EL (cell line): ENCODE results near the gene ABTB1.
A peak's percentile ranks its signal among the peaks of the same experiment; 100 is the strongest.
"Not testable (repeated sequence)": the region's sequence is repeated elsewhere in the genome, so short reads cannot be mapped to it uniquely, and the experiment has no call there.

Experiments used
- DNase-seq: peaks from one replicate; pipeline ENCODE4 v3.0.0-alpha.2; 2016

The ABTB1 gene

DNA sequence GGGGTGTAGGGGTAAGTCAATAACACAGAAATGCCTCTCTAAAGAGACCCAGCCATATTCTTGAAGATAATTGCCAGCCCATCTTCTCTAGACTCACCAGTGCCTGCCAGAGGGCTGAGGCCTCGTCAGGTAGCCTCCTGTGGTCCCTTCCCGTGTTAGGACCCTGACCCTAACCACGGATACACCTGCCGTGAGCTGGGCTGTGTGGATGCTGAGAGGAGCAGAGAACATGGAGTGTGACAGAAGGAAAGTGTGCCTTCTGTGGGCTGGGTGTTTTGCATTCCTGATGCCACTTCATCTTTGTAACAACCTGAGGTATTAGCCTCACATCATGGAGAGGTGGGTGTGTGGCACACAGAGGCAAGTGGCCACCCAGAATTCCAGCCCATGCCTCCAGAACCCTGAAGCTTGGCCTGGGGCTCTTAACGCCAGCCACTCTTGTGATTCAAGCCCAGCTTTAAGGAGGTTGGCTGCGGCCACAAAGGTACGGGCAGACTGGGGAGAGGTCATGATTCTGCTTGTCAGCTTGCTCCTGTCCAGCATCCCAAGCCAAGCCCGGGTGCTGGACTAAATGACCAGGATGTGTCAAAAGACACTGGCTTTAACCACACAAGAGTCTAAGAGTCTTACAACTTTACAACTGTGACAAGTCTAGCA, 21.1 kb upstream of the ABTB1 start:
- no peak for DNase-seq

DNA sequence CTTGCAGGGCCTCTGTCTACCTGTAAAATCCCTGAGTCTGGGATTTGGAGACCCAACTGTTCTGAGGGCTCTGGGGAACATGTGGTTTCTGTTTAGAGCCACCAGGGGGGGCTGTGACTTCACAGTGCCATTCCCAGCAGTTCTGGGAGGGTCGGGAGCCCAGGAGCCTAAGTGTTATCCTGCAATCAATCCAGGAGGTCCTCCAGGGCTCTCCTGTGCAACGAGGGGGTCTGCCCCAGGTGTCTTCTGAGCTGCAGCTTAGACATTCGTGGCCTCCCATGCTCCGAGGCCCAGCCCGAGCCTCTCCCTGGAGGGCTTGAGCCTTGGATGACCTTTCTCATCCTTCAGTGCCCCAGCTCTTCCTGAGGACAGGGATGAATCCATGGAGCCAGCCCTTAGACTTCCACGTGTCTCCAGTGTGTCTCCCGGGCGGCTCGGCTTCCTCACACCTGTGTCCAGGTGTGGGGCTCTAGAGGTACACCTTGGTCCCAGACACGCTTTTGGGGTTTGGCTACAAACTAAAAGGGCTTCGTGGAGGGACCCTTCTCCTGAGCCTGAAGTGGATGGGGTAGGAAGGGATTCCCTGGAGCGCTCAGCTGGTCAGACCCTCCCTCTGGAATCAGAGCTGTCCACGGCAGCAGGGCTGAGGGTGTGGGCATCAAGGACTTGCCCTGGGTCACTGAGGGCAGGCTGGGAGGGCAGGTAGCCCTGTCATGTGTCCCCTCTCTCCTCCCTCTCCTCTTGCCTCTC, 20.3 kb upstream of the ABTB1 start:
- peak; percentile 65 for DNase-seq

DNA sequence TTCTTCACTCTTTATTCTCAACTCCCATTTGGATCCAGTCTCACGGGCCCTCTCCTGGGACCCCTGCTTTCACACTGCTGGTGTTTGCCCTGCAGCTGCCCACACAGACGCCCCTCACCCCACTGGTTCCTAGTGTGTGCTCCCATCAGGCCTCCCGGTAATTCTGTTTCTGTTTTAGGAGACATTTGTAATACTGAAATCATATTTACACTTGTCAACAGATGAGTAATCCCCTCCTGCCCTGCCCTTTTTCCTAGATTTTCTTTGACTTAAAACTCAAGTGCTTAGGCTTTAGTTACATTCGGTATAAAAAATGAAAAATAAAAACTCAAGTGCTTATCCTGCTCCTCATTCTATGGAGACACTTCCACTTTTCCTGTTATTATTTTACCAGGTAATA, 18.4 kb upstream of the ABTB1 start:
- no peak for DNase-seq

DNA sequence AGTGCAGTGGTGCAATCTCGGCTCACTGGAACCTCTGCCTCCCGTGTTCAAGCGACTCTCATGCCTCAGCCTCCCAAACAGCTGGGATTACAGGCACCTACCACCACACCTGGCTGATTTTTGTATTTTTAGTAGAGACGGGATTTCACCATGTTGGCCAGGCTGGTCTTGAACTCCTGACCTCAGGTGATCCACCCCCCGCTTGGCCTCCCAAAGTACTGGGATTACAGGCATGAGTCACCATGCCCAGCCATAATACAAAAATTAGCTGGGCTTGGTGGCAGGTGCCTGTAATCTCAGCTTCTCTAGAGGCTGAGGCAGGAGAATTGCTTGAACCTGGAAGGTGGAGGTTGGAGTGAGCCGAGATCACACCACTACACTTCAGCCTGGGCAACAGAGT, 17.8 kb upstream of the ABTB1 start:
- not testable (repeated sequence) for DNase-seq

DNA sequence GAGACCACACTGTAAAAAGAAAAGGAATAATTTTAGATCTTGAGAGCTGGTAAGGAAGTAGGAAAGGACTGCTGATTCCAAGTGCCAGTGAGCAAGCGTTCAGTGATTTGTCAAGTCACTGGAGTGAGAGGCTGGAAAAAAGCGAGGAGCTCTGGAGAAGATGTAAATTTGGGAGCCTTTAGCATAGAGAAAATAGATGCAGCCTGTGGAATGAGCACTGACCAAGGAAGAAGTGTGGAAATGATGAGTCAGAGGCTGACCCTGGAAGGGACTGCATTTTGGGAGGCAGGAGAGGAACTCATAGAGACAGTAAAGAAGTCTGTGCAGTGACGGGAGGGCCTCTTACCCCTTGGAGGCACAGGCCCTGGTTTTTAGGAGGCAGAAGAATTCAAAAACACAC, 17.1 kb upstream of the ABTB1 start:
- DNase-seq: peak; percentile 72

DNA sequence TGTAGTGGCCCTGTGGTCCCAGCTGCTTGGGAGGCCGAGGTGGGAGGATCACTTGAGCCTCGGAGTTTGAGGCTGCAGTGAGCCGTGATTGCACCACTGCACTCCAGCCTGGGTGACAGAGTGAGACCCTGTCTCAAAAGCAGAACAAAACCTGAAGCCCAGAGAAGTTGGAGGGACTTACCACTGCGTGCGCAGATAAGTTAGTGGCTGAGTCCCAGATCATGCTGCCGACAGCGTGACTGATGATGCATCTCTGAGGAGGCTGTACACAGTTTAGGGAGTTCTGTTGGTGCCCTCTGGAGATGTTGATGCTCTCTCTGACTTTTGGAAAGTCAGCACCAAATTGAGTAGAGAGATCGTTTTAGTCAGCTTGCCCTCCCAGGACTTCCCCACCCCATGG, 15.8 kb upstream of the ABTB1 start:
- no peak for DNase-seq

DNA sequence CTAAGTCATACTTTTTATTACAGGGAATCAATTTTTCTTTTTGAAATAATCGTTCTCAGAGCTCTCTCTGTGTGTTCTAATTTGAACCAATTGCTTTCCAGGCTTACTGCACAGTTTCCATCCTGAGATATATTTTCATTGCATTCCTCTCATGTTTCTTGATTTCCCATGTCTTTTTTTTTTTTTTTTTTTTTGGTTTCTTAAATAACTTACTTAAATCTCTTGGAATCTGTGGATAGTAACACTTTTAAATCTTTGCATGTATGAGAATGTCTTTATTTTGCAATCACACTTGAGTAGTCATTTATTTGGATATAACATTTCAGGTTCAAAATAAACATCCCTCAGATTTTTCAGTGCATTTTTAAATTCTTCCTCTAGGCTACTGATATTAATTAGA, 14.5 kb upstream of the ABTB1 start:
- DNase-seq: no peak

DNA sequence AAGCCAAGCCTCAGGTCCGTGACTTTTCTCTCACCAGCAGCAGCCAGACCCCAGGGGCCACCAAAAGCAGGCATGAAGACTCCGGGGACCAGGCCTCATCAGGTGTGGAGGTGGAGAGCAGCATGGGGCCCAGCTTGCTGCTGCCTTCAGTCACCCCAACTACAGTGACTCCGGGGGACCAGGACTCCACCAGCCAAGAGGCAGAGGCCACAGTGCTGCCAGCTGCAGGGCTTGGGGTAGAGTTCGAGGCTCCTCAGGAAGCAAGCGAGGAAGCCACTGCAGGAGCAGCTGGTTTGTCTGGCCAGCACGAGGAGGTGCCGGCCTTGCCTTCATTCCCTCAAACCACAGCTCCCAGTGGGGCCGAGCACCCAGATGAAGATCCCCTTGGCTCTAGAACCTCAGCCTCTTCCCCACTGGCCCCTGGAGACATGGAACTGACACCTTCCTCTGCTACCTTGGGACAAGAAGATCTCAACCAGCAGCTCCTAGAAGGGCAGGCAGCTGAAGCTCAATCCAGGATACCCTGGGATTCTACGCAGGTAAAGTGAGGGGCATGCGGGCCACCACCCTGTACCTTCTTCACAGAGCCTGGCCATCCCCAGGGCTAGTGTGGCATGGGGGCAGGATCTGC, 12.0 kb upstream of the ABTB1 start:
- DNase-seq: no peak

DNA sequence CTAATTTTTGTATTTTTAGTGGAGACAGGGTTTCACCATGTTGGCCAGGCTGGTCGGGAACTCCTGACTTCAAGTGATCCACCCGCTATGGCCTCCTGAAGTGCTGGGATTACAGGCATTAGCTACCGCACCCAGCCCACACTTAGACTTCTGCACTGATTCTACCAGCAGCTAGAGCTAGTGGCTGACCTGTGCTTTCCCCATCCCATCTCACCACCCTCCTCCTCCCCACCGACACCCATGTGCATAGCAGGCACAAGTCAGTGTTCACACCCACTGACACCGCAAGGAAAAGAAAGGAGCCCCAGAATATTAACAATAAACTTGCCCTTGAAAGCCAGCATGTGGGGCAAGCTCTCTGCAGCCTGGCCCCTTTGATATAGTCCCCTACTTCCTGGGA, 11.2 kb upstream of the ABTB1 start:
- DNase-seq: no peak

DNA sequence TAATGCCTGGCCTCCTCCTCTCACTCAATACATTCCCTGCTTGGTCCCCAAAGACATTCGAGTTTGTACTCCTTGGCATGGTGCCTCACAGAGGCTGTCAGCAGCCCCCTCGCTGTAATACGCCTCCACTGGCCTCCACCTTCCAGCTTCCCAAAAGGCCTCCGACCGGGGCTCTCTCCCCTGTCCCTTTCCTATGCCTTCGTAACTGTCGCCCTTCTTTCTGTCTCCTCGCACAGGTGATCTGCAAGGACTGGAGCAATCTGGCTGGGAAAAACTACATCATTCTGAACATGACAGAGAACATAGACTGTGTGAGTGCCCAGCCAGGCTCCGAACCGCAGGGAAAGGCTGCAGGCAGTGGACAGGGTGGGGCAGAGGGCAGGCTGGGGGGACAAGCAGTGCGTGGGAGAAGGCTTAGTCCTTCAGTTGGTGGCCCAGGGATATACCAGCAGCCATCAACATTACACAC, 10.7 kb upstream of the ABTB1 start:
- DNase-seq: no peak

DNA sequence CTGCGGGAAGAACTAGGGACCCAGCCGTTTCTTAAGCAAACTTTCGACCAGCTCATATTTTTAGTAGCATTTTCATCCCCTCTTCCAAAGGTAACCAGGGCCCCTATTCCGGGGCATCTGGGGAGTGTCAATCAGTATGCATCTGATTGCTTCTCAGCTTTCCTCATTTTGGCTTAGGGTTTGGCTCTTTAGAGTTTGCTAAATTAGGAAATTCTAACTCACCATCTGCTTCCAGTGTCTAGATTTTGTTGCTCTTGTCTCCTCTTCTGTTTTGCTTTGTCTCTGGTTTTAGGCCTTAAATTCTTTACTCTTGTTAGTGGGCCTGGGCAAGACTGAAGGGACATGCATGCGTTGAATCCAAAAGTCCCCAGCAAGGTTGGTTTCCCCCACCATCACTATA, 9.6 kb upstream of the ABTB1 start:
- no peak for DNase-seq

DNA sequence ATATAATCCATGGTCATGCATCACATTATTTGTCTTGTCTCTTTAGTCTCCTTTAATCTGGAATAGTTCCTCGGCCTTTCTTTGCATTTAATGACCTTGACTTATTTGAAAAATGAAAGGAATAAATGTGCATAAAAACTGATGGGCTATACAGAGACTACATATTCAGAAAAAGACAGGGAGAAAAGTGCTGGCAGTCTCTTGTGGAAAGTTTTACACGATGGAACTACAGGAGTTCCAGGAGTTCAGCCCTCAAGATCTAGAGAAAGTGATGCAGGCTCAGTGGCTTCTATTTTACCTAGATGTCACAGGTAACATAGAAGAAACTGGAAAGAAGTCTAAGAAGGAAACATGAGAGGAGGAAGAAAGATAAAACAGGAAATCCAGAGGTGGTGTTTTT, 7.6 kb upstream of the ABTB1 start:
- DNase-seq: no peak

DNA sequence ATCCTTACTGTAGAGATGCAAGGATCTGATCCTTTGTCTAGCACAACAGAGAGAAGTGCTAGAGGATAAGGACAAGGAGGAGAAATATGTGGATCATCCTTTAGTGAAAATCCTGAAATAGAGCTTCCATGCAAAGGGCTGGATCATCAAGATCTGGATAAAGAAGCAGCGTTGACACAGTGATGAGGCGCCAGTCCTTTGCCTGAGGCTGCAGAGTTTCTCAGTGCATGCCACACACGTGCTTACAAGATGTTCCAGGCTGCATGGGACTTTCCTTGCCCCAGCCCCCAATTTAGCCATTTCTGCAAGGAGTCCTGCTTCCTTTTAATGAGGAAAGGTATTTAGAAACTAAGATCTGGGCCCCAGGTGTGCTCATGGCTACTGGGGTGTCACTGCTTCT, 7.2 kb upstream of the ABTB1 start:
- DNase-seq: peak; percentile 47

DNA sequence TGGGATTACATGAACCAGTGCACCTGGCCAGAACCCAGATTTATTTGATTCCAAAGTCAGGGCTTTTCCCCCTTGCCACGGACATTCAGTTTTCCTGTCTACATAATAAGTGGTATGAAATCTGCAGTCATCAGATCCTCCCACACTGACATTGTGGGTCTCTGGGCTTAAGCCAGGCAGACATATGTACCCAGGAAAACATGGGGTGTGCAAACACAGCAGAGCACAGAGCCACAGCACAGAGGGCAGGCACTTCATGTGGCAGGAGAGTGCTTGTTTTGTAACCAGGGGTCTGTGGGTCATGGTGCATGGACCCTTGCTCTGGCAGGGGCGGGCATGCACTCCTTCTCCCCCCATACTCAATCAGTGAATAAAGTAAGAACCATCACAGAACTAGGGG, 6.1 kb upstream of the ABTB1 start:
- no peak for DNase-seq

DNA sequence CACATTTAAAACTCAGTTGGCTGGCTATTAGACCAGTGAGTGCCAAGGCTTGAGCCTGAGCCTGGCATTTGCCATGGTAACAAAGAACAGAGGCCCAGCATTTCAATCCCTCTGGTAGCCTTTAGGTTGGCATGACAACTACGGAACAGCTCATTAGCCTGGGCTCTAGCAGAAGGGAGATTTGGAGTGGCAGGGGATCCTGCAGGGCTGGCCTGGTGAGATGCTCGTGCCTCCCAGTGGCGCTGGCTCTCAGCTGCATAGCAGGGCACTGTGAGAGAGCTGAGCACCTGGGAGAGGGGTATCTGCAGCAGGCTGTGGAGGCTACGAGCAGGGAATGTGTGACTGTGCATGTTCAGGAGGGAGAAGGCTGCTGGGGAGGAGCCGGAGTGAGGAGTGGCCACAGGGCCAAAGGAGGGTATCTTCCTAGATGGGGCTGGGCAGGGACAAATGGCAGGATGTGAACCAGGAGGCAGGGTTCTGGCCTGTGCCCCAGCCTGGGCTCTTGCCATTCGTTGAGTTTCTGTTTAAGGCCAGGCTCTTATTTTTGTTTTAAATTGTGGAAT, 5.6 kb upstream of the ABTB1 start:
- DNase-seq: no peak

DNA sequence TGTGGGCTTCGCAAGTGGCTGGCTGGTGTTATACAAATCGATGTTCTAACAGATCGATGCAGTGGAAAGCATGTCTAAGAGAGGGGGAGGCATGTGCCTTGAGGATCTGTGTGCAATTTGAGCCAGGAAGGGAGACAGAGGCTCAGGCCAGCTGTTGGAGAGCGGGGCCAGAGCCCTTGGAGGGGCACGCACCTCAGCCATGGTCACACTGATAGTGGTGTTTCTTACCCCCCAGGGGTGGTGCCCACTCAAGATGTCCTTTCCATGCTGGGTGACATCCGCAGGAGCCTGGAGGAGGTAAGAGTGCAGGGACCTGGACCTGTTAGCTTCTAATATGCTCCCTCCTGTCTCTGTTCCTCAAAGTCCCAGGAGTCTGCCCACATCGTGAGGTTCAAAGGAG, 3.8 kb upstream of the ABTB1 start:
- no peak for DNase-seq

DNA sequence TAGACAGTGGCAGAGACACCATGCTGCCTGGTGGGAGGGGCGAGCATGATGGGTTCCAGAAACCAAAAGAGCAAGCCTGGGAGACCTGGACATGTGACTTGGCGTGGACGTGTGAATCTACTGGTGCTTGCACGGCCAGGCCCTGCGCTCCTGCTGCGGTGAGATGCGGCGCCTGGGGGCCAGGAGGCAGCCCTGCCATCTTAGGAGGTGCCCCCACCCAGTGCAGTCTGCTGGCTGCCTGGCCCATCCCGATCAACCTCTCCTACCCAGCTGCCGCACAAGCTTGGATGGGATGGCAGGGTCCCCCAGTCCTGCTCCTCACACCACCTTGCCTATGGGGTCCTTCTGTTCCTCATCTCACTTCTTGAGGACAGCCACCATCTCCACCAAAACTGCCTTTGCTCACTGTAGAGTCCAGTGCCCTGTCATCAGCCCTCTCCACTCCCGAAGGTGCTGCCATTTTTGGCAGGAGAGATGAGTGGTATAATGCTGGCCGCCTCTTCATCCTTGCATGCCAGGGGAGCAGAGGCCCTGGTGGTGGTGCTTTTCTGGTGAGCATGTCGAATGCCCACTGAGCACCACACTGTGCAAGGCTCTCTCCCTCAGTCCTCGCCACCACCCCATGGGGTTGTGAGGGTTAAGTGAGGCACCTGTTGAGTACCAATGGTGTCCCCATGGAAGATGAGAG, 3.1 kb upstream of the ABTB1 start:
- no peak for DNase-seq

DNA sequence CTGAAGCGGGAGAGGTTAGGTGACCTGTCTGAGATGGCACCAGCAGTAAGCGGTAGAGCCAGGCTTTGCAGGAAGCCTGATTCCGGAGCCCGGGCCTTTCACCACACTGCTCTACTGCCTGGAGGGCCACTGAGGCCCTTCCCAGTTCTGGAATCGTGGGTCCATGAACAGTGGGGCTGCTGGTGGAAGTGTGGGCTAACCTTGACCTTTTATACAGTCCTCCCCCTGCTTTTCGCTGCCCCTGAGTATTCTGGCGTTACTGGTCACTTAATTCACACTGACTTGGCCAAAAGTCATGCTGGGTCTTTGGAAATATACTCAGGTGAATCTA, 2.6 kb upstream of the ABTB1 start:
- DNase-seq: no peak

DNA sequence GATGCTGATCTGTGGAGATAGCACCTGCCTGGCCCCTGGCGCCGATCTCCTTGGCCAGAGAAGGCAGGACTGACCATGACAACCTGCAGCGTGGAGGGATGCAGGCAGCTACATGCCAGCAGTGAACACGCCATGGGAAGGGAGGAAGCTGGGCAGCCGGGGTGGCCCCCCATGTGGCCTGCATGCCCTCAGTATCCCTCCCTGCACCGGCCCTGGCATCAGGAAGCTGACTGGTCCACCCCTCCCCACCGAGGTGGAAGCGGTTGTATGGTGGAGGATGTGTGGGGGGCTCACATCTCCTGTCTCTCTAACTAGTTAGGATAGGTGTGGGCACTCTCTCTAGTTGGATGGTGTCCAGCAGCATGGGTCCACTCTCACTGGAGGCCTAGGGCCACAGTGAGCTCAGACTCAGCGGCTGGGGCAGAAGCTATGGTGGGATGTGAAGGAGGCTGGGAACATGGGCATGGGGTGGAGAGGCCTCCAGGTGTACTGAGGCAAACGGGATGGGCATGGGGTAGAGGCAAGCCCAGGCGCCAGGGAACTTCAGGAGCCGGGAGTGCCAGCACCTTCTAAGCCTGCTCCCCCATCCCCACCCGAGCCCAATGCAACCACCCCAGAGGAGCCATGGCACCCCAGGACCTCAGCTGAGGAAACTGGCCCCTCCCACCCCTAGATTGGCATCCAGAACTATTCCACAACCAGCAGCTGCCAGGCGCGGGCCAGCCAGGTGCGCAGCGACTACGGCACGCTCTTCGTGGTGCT, 1.8 kb upstream of the ABTB1 start:
- no peak for DNase-seq

DNA sequence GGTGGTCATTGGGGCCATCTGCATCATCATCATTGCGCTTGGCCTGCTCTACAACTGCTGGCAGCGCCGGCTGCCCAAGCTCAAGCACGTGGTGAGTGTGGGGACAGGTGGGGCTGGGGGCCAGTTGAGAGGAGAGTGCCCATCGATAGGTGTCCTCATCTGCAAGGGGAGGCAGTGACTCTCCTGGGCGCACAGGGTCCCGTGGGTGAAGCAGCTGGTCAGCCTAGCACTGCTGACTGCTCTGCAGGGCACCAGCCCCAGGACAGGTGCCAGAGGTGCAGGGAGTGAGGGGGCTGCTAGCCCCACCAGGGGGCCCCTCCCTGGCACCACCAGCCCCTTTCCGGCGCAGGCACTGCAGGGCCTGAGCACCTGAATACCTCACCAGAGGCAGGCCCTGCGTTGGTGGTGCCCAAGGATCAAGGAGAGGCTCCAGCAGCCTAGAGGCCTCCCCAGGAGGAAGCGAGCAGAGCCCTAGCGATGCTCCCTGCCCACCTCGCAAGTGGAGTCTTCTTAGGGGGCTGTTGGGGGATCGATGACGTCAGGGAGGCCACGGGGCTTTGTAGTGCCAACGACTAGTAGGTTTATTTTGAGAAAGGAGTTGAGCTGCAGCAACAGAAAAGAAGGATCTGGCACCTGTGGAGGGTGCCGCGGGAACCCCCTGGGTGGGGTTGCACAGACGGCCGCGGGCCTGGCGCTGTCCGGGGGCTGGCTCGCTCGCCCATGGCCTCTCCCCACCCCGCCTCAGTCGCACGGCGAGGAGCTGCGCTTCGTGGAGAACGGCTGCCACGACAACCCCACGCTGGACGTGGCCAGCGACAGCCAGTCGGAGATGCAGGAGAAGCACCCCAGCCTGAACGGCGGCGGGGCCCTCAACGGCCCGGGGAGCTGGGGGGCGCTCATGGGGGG, 976 bp upstream of the ABTB1 start:
- peak; percentile 10 for DNase-seq
